HG03175 (cell line): ENCODE measurements around the gene AIRE.
"Not testable (repeated sequence)": the region's sequence is repeated elsewhere in the genome, so short reads cannot be mapped to it uniquely, and the experiment has no call there.

Source experiments
- ATAC-seq: cut with Tn5 transposase; IDR thresholded peaks from one replicate; pipeline ENCODE4 v1.9.1; 2021; ENCODE audit warnings: mild to moderate bottlenecking, moderate library complexity; ENCODE audit not compliant: unreplicated experiment

Gene AIRE

GRCh38 chr21:44285138-44285992 lies at the start of gene AIRE:
Gene AIRE, plus strand, starts transcription at chr21:44285876. Its CDS starts 131 bp downstream, at chr21:44286007.
- no peak for ATAC-seq

DNA sequence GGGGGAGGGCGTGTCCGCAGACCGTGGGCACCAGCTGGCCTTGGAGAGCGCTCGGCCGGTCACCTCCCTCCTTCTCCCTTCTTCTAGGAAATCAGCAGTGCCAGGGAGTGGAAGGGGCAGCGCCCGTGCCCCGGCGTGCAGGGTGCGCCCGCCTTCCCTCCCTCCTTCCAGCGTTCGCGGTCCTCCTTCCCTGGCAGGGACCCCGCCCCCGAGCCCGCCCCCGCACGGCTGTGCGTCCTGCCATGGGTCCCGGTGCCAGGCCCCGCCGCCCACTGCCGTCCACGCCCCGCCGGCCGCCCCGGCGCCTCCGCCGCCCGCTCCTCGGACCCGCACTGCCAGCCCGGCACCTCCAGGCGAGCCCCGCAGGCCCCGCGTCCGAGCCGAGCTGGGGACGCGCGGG lies 45.3 kb upstream of the AIRE start:
- ATAC-seq: peak; percentile 2

GRCh38 chr21:44240842-44241241 lies 44.8 kb upstream of the AIRE start, which contains the start of gene ICOSLG:
Gene ICOSLG, minus strand, starts transcription at chr21:44240943. Its CDS starts 126 bp downstream, at chr21:44240817.
- peak; percentile 51 for ATAC-seq

- ATAC-seq: peak; percentile 41
These were observed 44.4 kb upstream of the AIRE start for GRCh38 chr21:44241281-44241680.

- peak; percentile 53 for ATAC-seq
These were observed 41.7 kb upstream of the AIRE start for GRCh38 chr21:44243980-44244379.

GRCh38 chr21:44247904-44248303 lies 37.8 kb upstream of the AIRE start:
- not testable (repeated sequence) for ATAC-seq

- ATAC-seq: not testable (repeated sequence)
These were observed 36.3 kb upstream of the AIRE start for GRCh38 chr21:44249204-44250037.

DNA sequence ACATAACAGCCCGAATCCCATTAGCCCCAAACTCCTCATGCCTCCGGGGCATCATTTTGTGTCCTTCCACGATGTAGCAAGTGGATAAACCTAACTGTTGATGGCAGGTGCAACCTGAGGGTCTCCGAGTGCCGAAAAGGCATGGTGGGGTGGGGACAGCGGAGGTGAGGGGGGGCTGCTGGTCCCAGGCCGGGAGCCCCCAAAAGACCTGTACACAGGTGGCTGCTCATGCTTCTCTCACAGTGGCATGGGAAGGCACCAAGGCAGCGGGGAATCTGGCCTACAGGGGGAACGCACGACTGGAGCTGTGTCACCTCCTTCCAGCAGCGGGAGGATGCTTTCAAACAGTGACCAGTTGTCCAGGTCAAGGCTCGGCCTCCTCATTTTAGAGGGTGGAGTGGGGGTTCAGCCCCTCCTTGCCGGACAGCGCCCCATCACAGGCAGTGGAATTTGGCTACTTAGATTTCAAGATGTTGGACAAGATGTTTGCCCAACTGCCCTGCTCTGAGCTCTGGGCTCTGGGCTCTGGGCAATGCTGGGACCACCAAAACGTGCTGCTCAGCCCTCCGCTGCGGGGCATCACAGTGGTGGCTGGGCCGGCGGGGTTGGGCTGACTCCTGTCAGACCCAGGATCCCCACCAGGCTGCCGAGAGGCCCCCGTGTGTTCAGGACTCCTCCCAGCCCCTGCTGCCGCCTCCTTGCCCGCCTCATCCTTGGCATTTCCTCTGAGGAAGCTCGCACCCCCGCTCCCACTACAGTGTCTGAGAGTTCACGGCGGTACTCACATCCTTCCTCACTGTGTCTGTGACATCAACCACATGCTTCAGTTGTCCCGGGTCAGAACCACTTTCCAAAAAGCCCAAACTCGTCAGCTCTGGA lies 31.6 kb upstream of the AIRE start:
- no peak for ATAC-seq

GRCh38 chr21:44255511-44255981 lies 30.1 kb upstream of the AIRE start:
- ATAC-seq: no peak

- ATAC-seq: no peak
These were observed 27.5 kb upstream of the AIRE start for GRCh38 chr21:44258056-44258725.

DNA sequence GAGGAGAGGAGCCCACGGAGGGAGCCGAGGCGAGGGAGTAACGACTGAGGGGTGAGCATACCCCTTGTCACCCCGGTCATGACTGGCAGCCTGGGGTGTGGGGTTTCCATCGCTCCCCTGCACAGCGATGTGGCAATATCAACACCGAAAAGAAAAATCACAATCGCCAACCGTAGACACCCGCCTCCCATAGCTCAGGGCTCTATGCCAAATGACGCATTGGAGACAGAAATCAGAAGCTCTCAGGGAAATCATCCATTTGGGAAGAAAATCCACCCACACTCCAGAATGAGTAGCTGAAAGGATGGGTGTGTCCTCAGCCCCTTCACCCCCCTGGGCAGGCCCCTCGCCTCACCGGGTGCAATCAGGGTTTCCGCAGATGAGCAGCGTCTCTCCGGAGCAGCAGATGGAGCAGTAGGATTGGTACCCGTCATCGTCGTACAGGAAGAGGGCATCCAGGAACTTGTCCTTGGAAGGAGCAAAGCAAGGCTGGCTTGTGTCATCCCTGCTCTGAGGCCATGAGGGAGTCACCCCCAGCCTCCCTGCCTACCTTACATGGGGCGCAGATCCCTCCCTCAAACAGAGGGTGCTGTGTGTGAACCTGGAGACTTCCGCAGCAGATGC lies 26.5 kb upstream of the AIRE start:
- ATAC-seq: no peak

DNA sequence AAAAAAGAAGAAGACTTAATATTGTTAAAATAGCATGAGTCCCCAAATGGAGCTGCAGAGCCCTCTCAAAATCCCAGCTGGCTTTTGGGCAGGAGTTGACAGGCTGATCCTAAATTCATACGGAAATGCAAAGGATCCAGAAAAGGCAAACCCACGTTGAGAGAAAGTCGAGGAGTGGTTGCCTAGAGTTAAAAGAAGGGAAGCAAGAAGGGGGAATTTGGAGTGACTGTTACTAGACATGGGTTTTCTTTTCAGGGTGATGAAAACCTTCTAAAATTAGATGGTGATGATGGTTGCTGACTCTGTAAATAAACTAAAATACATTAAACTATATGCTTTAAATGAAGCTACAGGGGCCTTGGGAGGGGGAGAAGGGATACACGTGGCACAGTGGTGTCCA lies 25.6 kb upstream of the AIRE start:
- ATAC-seq: no peak

DNA sequence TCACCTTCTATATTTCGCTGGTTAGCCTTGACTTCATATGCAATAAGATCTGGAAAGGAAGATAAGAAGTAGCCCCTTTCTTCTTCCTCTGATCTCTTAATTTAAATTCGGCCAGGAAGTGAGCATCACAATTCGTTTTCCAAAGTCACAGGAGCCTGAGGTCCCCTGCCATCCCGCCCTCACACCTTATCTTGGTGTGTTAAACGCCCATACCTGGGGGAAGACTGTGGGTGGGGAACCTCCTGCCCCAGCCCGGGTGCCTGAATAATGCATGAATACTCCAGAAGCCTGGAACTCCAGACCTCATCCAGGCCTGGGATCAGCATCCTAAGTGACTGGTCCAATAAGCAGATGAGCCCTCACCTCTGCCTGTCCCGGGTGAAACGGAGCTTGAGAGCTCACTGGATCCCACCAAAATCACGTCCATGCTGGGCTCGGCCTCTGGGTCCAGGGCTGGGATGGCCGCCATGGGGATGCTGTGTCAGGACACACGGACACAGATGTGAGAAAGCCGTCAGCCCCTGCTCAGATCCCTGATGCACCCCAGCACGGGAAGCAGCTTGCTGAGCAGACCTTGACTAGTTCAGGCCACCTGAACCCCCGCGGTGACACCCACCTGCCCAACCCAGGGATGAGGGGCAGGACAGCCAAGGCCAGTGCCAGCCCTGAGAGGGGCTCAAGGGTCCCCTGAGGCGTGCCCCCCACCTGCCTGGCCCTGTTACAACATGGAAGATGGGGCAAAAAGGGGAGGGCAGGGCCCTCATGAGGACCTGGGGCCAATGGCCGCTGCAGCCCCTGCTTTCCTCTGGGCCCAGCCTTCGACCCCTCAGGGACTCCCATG lies 24.7 kb upstream of the AIRE start:
- no peak for ATAC-seq

DNA sequence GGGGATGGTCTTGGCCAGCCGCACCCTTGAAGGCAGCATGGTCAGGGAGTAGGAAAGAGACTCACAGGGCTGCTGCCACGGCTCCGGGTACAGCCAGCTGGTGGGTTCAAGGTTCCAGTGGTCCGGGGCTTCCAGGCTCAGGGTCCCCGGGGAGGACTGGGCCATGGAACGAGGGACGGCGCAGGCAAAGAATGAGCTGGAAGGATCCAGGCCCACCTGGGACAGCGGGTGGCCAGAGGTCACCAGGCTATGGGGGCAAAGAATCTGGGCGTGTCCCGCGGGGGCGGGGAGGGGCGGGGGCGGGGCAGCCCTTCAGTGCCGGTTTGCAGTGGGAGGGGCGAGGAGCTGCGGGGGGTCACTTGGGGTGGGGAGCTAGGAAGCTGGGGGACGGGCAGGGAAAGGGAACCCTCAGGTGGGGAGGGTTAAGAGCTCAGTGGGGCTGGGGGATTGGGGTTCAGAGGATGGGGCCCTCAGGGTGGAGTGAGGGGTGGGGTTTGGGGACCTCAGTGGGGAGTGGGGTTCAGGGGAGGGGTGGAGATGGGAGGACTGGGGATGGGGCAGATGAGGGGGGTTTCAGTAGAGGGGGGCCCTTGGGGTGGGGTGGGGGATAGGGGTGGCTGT lies 23.9 kb upstream of the AIRE start, which contains the start of gene DNMT3L:
DNMT3L (minus strand) TSS at position 223 of the 621 bp plus-strand sequence. CDS start 638 bp downstream, outside the sequence.
- no peak for ATAC-seq

DNA sequence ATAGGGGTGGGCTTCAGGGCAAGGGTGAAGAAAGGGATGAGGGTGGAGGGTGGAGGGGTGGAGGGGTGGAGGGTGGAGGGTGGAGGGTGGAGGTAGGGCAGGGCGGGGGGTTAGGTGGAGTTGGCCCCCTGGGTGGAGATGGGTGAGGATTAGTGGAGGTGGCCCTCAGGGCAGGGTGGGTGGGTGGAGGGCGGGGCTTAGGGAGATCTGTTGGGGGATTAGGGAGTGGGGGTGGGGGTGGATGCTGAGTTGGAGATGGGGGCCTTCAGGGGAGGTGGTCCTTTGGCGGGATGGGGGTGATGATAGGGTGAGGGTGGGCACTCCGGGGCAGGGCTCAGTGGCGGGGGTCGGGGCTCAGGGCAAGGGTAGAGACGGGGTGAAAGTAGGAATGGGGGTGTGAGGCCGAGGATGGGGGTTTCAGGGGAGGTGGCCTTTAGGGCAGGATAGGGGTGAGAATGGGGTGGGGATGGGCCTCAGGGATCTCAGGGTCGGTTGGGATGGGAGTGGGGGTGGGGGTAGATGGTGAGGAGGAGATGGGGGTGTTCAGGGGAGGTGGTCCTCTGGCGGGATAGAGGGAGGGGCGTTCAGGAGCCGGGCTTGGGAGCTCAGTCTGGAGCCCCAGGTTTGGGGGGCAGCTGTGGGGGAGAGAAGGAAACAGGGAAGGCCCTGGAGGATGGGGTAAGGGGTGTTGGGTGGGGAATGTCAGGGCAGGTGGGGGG lies 23.2 kb upstream of the AIRE start:
- no peak for ATAC-seq

DNA sequence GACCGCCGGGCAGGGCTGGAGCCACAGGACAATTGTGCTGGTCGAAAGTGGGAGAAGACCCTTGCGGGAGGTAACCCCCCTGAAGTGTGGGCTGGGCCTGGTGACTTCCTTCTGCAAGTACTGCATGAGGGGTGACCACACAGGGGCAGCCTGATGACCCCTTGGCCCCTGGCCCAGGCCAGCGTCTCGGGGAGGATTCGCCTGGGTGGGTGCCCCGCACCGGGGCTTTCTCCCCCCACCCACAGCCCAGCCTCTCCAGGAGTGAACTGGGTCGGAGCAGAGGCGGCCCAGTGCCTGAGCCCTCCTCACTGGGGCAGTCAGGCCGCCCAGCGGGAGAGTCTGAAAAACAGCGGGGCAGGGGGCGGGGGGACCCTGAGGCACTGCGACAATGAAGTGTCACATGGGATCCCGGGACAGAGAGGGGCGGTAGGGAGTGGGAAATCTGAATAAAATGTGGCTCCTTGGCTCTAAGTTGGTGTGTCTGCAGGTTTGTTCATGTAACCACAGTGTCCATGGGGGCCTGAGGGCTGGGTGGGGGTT lies 22.4 kb upstream of the AIRE start:
- no peak for ATAC-seq

- no peak for ATAC-seq
These were observed 21.9 kb upstream of the AIRE start for GRCh38 chr21:44263768-44264167.
